GM21723 (cell line): ENCODE results near the gene RAG1.
"Not testable (repeated sequence)": the region's sequence is repeated elsewhere in the genome, so short reads cannot be mapped to it uniquely, and the experiment has no call there.

Experiments used
- ATAC-seq: cut with Tn5 transposase; IDR thresholded peaks from one replicate; pipeline ENCODE4 v1.9.1; 2021; ENCODE audit warnings: mild to moderate bottlenecking, moderate library complexity; ENCODE audit not compliant: unreplicated experiment

Gene RAG1

DNA sequence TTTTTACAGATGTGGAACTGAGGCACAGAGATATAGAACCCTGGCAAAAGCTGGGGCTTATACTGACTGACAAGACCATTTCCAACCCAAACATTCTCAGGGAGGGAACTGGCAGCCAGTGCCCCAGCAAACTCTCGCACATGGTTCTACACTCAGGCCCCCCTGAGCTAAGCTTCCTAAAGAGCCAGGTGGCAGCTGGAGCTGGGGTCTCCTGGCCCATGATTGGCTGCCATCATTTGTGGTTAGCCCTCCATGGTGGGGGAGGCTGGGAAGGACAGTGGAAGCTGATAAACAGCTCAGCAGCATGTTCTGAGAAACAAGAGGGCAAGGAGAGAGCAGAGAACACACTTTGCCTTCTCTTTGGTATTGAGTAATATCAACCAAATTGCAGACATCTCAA lies at the start of gene RAG1:
Gene RAG1 (plus strand): TSS at position 314 of the 400 bp plus-strand sequence. CDS start 5,298 bp downstream, outside the sequence.
- ATAC-seq = no peak

DNA sequence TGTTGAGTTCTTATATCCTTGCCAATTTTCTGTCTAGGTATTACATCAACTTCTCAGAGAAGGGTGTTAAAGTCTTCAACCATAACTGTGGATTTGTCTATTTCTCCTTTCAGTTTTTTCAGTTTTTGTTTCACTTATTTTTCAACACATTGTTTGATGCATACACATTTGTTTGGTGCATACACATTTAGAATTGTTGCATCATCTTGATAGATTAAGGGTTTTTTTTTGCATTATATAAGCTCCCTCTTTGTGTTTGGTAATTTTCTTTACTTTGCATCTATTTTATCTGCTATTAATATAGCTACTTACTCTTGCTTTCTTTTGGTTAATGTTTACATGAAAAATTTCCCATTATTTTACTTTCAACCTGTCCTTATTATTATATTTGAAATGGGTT lies 37.0 kb upstream of the RAG1 start:
- ATAC-seq = no peak

DNA sequence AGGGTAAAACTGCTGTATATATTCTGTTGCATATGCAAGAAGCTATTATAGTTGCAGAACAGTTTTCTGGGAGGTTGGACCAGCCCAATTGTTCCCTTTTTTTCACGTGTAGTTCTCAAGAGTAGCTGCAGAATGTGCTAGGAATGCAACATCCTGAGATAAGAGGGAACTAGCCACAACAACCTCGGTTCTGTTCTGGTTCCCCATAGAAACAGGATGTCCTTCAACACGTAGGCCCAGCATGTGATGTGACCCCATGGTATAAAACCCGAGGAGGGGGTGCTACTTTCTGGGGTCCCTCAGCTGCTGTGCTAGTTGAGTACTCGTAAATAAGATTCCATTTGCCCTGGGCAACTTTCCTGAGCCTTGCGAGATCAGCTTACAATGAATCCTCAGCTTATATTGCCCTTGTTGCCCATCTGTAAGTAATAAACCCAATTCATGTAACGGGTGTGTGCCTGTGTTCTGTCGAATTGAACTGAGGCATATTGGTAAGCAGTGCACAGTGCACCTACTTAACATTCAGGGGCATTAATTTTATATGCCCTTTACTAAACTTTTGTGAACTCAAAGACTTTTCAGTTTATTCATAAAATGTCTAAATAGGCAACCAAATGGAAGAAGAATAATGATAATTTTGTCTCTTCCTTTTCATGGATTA lies 34.7 kb upstream of the RAG1 start:
- no peak for ATAC-seq

DNA sequence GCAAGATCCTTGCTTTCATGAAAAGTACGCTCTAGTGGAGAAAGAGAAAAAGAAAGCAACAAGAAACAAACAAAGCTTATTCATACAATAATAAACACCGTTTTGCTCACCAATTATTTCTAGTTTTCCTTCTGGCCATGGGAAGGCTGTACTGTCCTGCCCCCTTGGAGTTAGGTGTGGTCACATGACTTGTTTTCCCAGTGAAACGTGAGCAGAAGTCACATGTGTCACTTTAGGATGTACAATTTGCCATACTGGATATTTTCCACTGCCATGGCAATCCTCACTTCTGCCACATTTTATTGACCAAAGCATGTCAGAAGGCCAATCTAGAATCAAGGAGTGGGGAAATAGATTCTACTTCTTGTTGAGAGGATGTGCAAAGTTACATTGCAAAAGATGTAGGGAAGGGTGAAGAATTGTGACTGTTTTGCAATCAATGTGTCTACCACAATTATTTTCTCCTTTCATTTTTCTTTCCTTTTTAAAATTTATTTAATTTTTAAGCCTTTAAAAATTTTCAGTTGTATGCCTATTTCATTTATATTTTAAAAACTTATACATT lies 33.4 kb upstream of the RAG1 start:
- ATAC-seq = no peak

DNA sequence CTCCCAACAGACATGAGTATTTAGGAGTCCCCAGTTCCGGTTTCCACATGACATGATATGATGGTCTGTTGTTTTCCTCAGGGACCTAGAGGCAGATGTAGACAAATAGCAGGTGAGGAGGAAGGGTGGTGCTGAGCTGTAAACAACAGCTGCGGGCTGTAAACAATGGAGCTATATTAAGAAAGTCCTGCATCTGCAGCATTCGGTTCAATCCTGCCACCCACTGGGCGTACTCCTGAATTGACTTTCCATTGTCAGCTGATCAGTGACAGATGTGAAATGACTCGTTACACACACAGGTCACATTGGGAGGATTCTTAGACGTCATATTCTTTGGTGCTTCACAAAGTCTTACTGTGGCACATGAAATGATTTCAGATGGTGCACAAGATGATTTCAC lies 26.8 kb upstream of the RAG1 start:
- peak; percentile 100 for ATAC-seq

DNA sequence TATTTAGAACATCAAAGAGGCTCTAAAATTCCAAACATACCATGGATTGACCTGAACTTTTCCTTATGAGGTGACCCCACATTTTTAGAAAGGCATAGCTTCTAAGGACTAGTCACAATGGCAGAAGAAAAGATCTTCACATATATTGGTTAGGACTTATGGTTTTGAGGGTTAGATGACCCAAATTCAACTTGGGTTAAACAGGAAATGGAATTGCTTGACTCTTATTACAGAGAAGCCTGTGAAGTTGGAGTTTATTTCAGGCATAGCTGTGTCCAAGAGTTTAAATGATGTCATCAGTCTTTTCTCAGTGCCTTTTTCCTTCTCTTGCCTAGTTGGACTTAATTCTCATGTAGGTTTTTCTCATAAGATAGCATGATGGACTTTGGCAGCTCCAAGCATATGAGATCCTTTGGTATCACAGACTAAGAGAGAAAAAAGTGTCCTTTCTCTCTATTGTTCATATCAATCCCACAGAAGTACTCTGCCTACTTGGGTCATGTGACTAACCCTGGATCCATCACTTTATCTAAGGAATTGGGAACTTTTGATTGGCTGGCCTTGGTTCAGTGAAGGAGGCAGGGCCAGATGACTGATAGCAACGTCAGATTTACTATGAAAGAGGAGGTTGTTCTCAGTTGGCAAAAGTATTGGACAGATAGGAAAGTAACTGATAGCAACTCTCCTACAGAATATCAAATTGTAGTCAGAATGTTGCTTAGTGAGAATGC lies 17.3 kb upstream of the RAG1 start:
- ATAC-seq = no peak

DNA sequence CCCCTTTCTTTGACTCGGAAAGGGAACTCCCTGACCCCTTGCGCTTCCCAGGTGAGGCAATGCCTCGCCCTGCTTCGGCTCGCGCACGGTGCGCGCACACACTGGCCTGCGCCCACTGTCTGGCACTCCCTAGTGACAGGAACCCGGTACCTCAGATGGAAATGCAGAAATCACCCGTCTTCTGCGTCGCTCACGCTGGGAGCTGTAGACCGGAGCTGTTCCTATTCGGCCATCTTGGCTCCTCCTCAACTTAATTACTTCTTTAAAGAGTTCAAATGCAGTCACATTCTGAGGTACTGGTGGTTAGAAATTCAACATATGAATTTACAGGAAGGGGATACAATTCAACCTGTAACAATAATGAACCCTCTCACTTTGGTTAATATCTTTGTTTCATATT lies 10.4 kb upstream of the RAG1 start:
- not testable (repeated sequence) for ATAC-seq

DNA sequence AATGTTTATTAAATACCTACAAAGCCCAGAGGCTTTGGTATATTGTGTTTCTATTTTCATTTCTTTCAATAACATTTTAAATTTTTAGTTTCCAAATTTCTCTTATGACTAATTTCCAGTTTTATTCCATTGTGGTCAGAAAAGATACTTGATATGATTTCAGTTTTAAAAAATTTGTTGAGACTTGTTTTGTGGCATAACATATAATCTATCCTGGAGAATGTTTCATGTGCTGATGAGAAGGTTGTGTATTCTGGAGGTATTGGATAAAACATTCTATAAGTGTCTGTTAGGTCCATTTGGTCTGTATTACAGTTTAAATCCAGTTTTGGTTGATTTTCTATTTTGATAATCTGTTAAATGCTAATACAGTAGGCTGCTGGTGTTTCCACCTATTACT lies 9.8 kb upstream of the RAG1 start:
- ATAC-seq = no peak

DNA sequence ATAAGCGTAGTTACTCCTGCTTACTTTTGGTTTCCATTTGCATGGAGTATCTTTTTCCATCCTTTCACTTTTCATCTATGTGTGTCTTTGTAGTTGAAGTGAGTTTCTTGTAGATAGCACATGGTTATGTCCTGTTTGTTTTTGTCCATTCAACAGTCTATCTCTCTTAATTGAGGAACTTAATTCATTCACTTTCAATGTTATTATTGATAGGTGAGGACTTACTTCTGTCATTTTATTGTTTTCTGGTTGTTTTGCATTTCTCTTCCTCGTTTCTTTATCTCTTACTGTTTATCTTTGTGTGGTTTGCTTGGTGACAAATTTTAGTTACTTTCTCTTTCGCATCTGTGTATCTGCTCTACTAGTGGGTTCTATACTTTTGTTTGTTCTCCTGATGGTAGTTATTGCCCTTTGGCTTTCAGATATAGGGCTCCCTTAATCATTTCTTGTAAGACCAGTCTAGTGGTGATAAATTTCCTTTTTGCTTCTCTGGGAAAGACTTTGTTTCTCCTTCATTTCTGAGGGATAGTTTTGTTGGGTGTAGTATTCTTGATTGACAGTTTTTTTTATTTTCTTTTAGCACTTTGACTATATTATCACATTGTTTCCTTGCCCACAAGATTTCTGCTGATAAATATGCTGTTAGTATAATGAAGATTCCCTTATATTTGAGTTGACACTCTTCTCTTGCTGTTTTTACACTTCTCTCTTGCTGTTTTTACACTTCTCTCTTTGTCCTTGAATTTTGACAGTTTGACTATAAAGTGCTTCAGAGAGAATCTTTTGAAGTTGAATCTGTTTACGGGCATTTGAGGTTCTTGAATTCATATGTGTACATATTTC lies 9.0 kb upstream of the RAG1 start:
- peak; percentile 100 for ATAC-seq

DNA sequence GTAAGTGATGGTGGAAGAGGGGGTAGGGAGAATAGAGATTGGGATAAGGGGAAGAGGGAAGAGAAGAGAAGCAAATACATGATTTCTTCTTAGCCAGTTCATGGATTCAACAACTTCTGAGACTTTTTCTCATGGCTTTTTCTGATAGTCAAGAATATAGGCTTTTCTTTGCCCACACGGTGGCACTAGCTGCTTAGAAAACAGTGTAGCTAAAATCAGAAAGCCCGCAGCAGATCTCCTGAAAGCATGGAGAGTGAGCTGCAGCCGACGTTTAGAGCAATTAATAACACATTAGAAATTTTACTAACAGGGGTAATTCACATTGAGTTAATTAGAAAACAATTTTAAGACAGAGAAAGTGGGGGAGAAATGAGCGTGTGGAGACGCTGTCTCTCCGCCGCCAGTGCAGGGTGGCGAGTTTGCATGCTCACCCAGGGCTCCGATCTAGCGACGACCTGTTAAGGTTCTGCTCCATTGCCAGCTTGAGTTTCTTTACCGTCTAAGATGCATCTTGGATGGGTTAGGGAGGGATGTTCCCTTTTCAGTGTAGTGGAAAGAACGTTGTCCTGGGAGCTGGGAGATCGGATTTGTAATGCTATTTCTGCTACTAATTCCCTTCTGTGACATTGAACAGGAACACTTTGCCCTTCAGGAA lies 3.3 kb upstream of the RAG1 start:
- peak; percentile 72 for ATAC-seq

DNA sequence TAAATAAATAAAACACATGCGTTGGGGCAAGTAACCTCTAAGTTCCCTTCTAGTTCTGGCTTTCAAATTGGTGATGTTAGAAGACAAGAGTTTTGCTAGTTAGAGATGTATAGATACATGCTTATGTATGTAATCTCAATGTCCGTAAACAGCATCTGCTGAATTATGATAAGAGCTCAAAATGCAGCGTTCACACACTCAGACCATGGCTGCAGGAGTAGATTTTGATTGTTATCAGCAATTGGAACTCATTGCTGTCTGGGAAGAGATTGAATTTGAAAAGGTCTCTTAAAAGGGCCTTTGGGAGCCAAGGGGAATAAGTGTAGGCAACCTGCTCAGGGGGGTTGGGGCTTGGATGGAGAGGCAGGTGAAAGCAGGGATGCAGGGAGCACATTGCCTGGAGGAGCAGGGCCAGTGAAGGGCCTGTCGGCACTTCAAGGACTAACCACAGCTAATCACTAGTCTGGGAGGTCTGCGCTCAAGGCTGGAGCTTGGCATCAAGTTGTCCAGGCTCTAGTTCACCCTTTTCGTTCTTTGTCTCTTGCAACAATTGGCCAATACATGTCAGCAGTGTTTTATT lies 2.7 kb upstream of the RAG1 start:
- ATAC-seq = no peak

DNA sequence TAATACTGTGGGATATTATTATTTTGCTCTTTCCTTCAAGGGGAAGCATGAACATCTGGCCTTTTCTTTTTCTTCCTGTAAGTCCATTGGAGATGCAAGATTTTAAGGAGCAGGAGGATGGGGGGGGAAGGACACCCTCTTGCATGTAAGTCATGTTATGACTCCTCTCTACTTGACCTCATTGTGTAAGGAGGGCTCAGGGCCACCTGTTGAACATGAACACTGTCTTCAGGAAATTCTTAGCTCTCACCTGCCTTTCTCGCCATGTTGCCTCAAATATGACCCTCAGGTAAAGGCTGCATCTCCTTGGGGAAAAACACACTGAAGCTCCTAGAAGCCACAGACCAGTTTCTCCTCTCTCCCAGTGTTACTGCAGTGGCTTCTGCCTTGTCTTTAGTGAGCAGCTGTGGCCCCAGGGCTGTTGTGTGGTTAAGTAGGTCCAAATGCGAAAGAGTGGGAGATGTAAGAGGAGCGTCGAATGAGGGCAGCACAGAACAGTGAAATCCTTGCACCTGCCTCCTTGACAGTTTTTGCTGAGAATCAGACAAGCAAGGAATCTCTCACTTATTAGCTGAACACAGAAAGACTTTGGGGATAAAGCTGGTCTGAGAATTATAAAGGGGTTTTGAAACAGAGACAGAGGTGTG lies 1.3 kb upstream of the RAG1 start:
- ATAC-seq = no peak

DNA sequence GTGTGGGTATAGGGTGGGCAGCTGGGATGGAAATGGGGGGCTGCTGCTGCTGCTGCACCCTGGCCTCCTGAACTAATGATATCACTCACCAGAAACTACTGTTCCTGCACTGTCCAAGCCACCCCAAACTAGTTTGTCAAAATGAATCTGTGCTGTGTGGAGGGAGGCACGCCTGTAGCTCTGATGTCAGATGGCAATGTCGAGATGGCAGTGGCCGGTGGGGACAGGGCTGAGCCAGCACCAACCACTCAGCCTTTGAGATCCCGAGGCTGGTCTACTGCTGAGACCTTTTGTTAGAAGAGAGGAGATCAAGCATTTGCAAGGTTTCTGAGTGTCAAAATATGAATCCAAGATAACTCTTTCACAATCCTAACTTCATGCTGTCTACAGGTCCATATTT lies 1.3 kb downstream of the RAG1 start:
- ATAC-seq = no peak

DNA sequence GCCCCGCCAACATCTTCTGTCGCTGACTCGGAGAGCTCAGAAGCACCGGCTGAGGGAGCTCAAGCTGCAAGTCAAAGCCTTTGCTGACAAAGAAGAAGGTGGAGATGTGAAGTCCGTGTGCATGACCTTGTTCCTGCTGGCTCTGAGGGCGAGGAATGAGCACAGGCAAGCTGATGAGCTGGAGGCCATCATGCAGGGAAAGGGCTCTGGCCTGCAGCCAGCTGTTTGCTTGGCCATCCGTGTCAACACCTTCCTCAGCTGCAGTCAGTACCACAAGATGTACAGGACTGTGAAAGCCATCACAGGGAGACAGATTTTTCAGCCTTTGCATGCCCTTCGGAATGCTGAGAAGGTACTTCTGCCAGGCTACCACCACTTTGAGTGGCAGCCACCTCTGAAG lies 6.7 kb downstream of the RAG1 start:
- no peak for ATAC-seq

DNA sequence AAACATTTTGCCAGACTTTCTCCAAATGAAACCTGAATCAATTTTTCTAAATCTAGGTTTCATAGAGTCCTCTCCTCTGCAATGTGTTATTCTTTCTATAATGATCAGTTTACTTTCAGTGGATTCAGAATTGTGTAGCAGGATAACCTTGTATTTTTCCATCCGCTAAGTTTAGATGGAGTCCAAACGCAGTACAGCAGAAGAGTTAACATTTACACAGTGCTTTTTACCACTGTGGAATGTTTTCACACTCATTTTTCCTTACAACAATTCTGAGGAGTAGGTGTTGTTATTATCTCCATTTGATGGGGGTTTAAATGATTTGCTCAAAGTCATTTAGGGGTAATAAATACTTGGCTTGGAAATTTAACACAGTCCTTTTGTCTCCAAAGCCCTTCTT lies 9.6 kb downstream of the RAG1 start:
- no peak for ATAC-seq

DNA sequence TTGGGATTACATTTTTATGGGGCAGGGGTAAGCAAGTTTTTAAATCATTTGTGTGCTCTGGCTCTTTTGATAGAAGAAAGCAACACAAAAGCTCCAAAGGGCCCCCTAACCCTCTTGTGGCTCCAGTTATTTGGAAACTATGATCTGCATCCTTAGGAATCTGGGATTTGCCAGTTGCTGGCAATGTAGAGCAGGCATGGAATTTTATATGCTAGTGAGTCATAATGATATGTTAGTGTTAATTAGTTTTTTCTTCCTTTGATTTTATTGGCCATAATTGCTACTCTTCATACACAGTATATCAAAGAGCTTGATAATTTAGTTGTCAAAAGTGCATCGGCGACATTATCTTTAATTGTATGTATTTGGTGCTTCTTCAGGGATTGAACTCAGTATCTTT lies 10.1 kb downstream of the RAG1 start:
- ATAC-seq = no peak

DNA sequence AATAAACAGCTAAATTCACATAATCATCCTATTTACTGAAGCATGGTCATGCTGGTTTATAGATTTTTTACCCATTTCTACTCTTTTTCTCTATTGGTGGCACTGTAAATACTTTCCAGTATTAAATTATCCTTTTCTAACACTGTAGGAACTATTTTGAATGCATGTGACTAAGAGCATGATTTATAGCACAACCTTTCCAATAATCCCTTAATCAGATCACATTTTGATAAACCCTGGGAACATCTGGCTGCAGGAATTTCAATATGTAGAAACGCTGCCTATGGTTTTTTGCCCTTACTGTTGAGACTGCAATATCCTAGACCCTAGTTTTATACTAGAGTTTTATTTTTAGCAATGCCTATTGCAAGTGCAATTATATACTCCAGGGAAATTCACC lies 10.7 kb downstream of the RAG1 start:
- no peak for ATAC-seq

DNA sequence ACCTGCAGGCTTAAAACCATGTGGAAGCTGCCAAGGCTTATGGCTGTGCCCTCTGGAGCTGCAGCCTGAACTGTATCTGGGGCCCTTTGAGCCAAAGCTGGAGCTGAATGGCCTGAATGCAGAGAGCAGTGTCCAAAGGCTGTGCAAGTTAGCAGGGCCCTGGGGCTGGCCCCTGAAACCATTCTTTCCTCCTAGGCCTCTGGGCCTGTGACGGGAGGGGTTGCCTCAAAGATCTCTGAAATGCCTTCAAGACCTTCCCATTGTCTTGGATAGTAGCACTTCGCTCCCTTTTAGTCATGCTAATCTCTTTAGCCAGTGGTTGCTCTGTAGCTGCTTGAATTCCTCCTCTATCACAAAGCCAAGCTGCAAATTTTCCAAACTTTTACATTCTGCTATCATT lies 13.7 kb downstream of the RAG1 start:
- no peak for ATAC-seq

DNA sequence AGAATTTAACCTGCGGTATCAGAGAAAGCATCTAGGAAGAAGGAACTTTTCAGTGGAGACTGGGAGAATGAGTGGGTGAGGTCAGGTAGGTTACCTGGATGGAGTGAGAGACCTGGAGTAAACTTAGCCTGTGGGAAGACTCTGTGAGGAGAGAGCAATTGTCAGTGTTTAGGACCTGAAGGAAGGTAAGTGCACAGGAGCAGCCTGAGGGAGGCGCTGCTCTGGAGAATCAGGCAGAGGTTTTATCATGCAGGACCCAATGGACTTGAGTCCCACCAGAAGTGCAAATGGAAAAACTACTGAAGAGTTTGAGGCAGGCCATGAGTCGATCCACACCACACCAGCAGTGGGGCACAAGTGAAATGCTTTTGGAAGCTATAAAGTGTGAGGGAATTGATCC lies 15.9 kb downstream of the RAG1 start:
- ATAC-seq = no peak

DNA sequence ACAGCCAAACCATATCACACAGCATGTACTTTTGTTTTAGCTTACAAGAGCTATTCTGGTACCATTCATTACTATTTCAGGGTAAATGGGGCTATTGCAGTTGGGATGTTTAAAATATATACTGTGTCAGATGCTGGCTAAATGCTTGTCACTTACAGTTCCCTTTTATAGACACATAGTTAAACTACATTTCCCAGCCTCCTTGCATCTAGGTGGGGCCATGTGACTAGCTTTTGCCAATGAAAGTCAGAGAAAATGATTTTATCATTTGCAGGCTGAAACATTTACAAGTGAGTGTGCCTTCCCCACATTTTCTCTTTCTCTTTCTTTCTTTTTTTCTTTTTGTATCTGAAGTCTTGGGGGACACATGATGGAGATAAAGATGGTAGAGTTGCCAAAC lies 18.7 kb downstream of the RAG1 start:
- peak; percentile 83 for ATAC-seq
